C4-2B (cell line): ENCODE measurements around the gene CLEC2L.

Experiments
- CTCF ChIP-seq: fragments of 450-650 bp; conservative IDR thresholded peaks from 2 replicates; pipeline ENCODE4 v1.5.1; 2017; ENCODE audit warnings: mild to moderate bottlenecking
- ZFX ChIP-seq: fragments of 450-650 bp; IDR thresholded peaks from 2 replicates; pipeline ENCODE4 v1.6.1; 2017

GRCh38 chr7:139490130-139490529, 33.4 kb upstream of the CLEC2L start:
- TF ChIP-seq CTCF (no peak), ZFX (no peak)
